Mesendoderm (in vitro differentiated cells): ENCODE results near the gene BORCS6.

Experiments
- DNase-seq: peaks from one replicate; pipeline ENCODE4 v3.0.0; 2013
- H2AK5ac ChIP-seq: 2 replicates; pipeline ENCODE4 v1.6.1; 2013; ENCODE audit warnings: low read length, inconsistent platforms
- H2BK120ac ChIP-seq: 2 replicates; pipeline ENCODE4 v1.6.1; 2013; ENCODE audit warnings: low read depth, mild to moderate bottlenecking, low read length, moderate library complexity, mixed read lengths
- H2BK15ac ChIP-seq: replicated peaks from 2 replicates; pipeline ENCODE4 v1.6.1; 2013; ENCODE audit warnings: low read depth, mild to moderate bottlenecking, moderate library complexity
- H2BK5ac ChIP-seq: 2 replicates; pipeline ENCODE4 v1.6.1; 2013; ENCODE audit warnings: low read length, inconsistent platforms
- H3K18ac ChIP-seq: 2 replicates; pipeline ENCODE4 v1.6.1; 2013; ENCODE audit warnings: mild to moderate bottlenecking, low read length, mixed read lengths
- H3K23ac ChIP-seq: one replicate; pipeline ENCODE4 v1.6.1; 2013; ENCODE audit warnings: low read length
- H3K27ac ChIP-seq: 2 replicates; pipeline ENCODE4 v1.5.1; 2013; ENCODE audit warnings: low read depth, mild to moderate bottlenecking, inconsistent platforms, low read length, moderate library complexity
- H3K27me3 ChIP-seq: 2 replicates; pipeline ENCODE4 v1.6.1; 2013; ENCODE audit warnings: low read length, control low read depth, mild to moderate bottlenecking, inconsistent platforms; ENCODE audit not compliant: insufficient read depth, poor library complexity
- H3K36me3 ChIP-seq: 2 replicates; pipeline ENCODE4 v1.6.1; 2013; ENCODE audit warnings: low read length, inconsistent platforms; ENCODE audit not compliant: control insufficient read depth, insufficient read depth
- H3K4ac ChIP-seq: one replicate; pipeline ENCODE4 v1.6.1; 2013; ENCODE audit warnings: low read depth, mild to moderate bottlenecking, low read length, moderate library complexity
- H3K4me1 ChIP-seq: 2 replicates; pipeline ENCODE4 v1.6.1; 2013; ENCODE audit warnings: low read depth, low read length, inconsistent platforms; ENCODE audit not compliant: control insufficient read depth
- H3K4me2 ChIP-seq: 2 replicates; pipeline ENCODE4 v1.6.1; 2013; ENCODE audit warnings: low read length
- H3K4me3 ChIP-seq: 2 replicates; pipeline ENCODE4 v1.5.1; 2013; ENCODE audit warnings: mild to moderate bottlenecking, low read length
- H3K56ac ChIP-seq: one replicate; pipeline ENCODE4 v1.6.1; 2013; ENCODE audit warnings: low read length
- H3K79me1 ChIP-seq: 2 replicates; pipeline ENCODE4 v1.6.1; 2013; ENCODE audit warnings: low read length, inconsistent platforms
- H3K79me2 ChIP-seq: 2 replicates; pipeline ENCODE4 v1.6.1; 2013; ENCODE audit warnings: mild to moderate bottlenecking, low read length; ENCODE audit not compliant: control insufficient read depth, insufficient read depth
- H3K9ac ChIP-seq: 2 replicates; pipeline ENCODE4 v1.6.1; 2013; ENCODE audit warnings: low read length, inconsistent platforms
- H4K5ac ChIP-seq: one replicate; pipeline ENCODE4 v1.6.1; 2013; ENCODE audit warnings: low read length
- H4K8ac ChIP-seq: one replicate; pipeline ENCODE4 v1.6.1; 2013; ENCODE audit warnings: low read depth, mild to moderate bottlenecking, control low read depth, low read length, moderate library complexity
- WGBS: extraction: QIAGEN DNeasy Blood & Tissue Kit; methylation state at CpG from one replicate; pipeline ENCODE4 v1.1.7; 2013; ENCODE audit warnings: low lambda C conversion rate, missing lambda C conversion rate; ENCODE audit not compliant: insufficient coverage; ENCODE audit errors: extremely low coverage; 5-methylcytosine and 5-hydroxymethylcytosine counted together

Gene BORCS6

GRCh38 chr17:8204761-8205555, 15.0 kb upstream of the BORCS6 start:
- H3K23ac ChIP-seq: no peak overlapping the region
- no peak overlapping the region for H3K56ac ChIP-seq
- H4K5ac ChIP-seq: no peak overlapping the region
- no peak overlapping the region for H3K27ac ChIP-seq
- H3K27me3 ChIP-seq: no peaks in the 10 kb centered on the region
- no CpG with 5 or more reads among the region's 19 CpGs for WGBS
- DNase-seq: no peak
- H3K36me3 ChIP-seq: peaks cover 16% of the 10 kb centered on the region
- H2BK15ac ChIP-seq: no peak overlapping the region
- peaks cover 17% of the 10 kb centered on the region for H3K79me2 ChIP-seq
- no peak overlapping the region for H3K4ac ChIP-seq
- H4K8ac ChIP-seq: no peak overlapping the region
- H3K4me2 ChIP-seq: no peak overlapping the region
- H3K18ac ChIP-seq: no peak overlapping the region
- no peak overlapping the region for H3K9ac ChIP-seq
- H2AK5ac ChIP-seq: no peak overlapping the region
- H3K4me3 ChIP-seq: no peak overlapping the region
- peaks cover 12% of the 10 kb centered on the region for H3K79me1 ChIP-seq
- peaks cover 2% of the 10 kb centered on the region for H3K4me1 ChIP-seq
- no peak overlapping the region for H2BK120ac ChIP-seq
- no peak overlapping the region for H2BK5ac ChIP-seq

GRCh38 chr17:8192070-8192815, 2.3 kb upstream of the BORCS6 start:
- peak overlapping the region; percentile 34 for H3K4me3 ChIP-seq
- H4K5ac ChIP-seq: peak overlapping the region; percentile 50
- H3K4me1 ChIP-seq: peaks cover 12% of the 10 kb centered on the region
- H3K79me1 ChIP-seq: peaks cover 4% of the 10 kb centered on the region
- H3K23ac ChIP-seq: no peak overlapping the region
- peak overlapping the region; percentile 66 for H3K9ac ChIP-seq
- no peak overlapping the region for H3K4ac ChIP-seq
- WGBS: no CpG with 5 or more reads among the region's 12 CpGs
- H3K56ac ChIP-seq: peak overlapping the region; percentile 89
- no peak overlapping the region for H2BK120ac ChIP-seq
- peak; percentile 98 for DNase-seq
- H3K79me2 ChIP-seq: no peaks in the 10 kb centered on the region
- no peaks in the 10 kb centered on the region for H3K36me3 ChIP-seq
- H3K18ac ChIP-seq: no peak overlapping the region
- no peak overlapping the region for H2BK15ac ChIP-seq
- H3K27me3 ChIP-seq: no peaks in the 10 kb centered on the region
- H3K27ac ChIP-seq: peak overlapping the region; percentile 59
- no peak overlapping the region for H2AK5ac ChIP-seq
- no peak overlapping the region for H2BK5ac ChIP-seq
- peak overlapping the region; percentile 83 for H3K4me2 ChIP-seq
- no peak overlapping the region for H4K8ac ChIP-seq

DNA sequence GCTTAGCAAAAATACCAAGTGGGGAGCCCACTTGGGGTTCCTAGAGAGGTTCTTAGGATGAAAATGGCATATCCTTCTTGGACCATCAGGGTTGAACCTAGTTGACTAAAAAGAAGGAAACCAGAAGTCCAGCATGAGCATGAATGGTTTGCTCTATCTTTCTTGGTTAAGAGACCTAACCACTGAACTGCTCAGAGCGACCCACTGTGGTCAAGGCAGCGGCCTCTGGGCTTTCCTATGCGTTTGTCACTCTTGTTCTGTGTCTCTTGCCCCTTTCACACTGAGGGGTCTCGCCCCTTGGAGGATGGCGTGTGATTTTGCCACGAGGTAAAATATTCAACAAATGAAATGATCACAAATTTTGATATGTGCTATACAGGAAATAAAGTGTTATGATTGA, 526 bp upstream of the BORCS6 start:
- no peak overlapping the region for H2BK120ac ChIP-seq
- no peak overlapping the region for H4K5ac ChIP-seq
- no peak overlapping the region for H3K4me3 ChIP-seq
- peak overlapping the region; percentile 35 for H3K9ac ChIP-seq
- peak overlapping the region; percentile 37 for H3K4me2 ChIP-seq
- no peak overlapping the region for H2BK5ac ChIP-seq
- H3K4me1 ChIP-seq: peaks cover 12% of the 10 kb centered on the region
- no peak overlapping the region for H3K23ac ChIP-seq
- H3K27me3 ChIP-seq: no peaks in the 10 kb centered on the region
- no peaks in the 10 kb centered on the region for H3K79me2 ChIP-seq
- H3K18ac ChIP-seq: no peak overlapping the region
- no peak overlapping the region for H2BK15ac ChIP-seq
- peaks cover 4% of the 10 kb centered on the region for H3K79me1 ChIP-seq
- no peak overlapping the region for H3K4ac ChIP-seq
- DNase-seq: no peak
- H3K36me3 ChIP-seq: no peaks in the 10 kb centered on the region
- WGBS: no CpG with 5 or more reads among the region's 6 CpGs
- H3K27ac ChIP-seq: no peak overlapping the region
- no peak overlapping the region for H4K8ac ChIP-seq
- H2AK5ac ChIP-seq: no peak overlapping the region
- H3K56ac ChIP-seq: peak overlapping the region; percentile 78

- Histone ChIP-seq H4K8ac (no peak overlapping the region), H2BK120ac (no peak overlapping the region), H3K79me2 (no peaks in the 10 kb centered on the region), H3K56ac (peak overlapping the region; percentile 92), H3K4me2 (peak overlapping the region; percentile 96), H3K9ac (peak overlapping the region; percentile 87), H4K5ac (no peak overlapping the region), H3K79me1 (peaks cover 4% of the 10 kb centered on the region), H3K27ac (no peak overlapping the region), H3K23ac (peak overlapping the region; percentile 76), H2AK5ac (no peak overlapping the region), H3K4me1 (peaks cover 12% of the 10 kb centered on the region), H2BK5ac (no peak overlapping the region), H2BK15ac (no peak overlapping the region), H3K36me3 (no peaks in the 10 kb centered on the region), H3K18ac (no peak overlapping the region), H3K4ac (no peak overlapping the region), H3K27me3 (no peaks in the 10 kb centered on the region), H3K4me3 (peak overlapping the region; percentile 74)
- WGBS: no CpG with 5 or more reads among the region's 67 CpGs
- DNase-seq: no peak
These were observed 804 bp downstream of the BORCS6 start for GRCh38 chr17:8189041-8189710.

- Histone ChIP-seq H3K4me2 (peak overlapping the region; percentile 96), H3K4me3 (no peak overlapping the region), H3K4me1 (peaks cover 12% of the 10 kb centered on the region), H3K27me3 (no peaks in the 10 kb centered on the region), H3K27ac (no peak overlapping the region), H3K79me1 (peaks cover 4% of the 10 kb centered on the region), H2BK5ac (no peak overlapping the region), H3K9ac (peak overlapping the region; percentile 87), H3K56ac (peak overlapping the region; percentile 92), H2AK5ac (no peak overlapping the region), H4K8ac (no peak overlapping the region), H3K4ac (no peak overlapping the region), H2BK15ac (no peak overlapping the region), H4K5ac (no peak overlapping the region), H3K18ac (no peak overlapping the region), H3K79me2 (no peaks in the 10 kb centered on the region), H3K36me3 (no peaks in the 10 kb centered on the region), H2BK120ac (no peak overlapping the region), H3K23ac (peak overlapping the region; percentile 76)
- no CpG with 5 or more reads among the region's 12 CpGs for WGBS
- DNase-seq: no peak
These were observed 1.6 kb downstream of the BORCS6 start for GRCh38 chr17:8188263-8188839.
